Right lung (tissue), 5 donors: ENCODE results near the gene PRKAB2. TPM values are rescaled to one million over a fixed set of nuclear protein-coding genes. Genes with fewer than 3 reads are reported as not detected.
"Not testable (repeated sequence)": the region's sequence is repeated elsewhere in the genome, so short reads cannot be mapped to it uniquely, and the experiment has no call there.

ENCODE experiments used
- DNase-seq, 2 donors: peaks; one replicate each; pipeline ENCODE4 v3.0.0-alpha.2; 2013
- polyA plus RNA-seq, 5 donors: library from polyadenylated mRNA; unstranded; fragments of 120-200 nt; gene quantifications; one replicate each; pipeline versions ENCODE4 v1.2.1 to v1.2.3, GENCODE V29; 2013; ENCODE audit warnings: inconsistent platforms in 1 of 5, low replicate concordance in 1 of 5; ENCODE audit not compliant: insufficient read length in 5 of 5, insufficient read depth in 1 of 5

The PRKAB2 gene
- polyA plus RNA-seq, 5 donors = 24.0 to 41.0 (median 32.5) TPM

GRCh38 chr1:147111381-147112130 is 60.7 kb downstream of the PRKAB2 start:
- DNase-seq = no peak

- no peak for DNase-seq
Observed at GRCh38 chr1:147110872-147111271, 61.4 kb downstream of the PRKAB2 start.

DNA sequence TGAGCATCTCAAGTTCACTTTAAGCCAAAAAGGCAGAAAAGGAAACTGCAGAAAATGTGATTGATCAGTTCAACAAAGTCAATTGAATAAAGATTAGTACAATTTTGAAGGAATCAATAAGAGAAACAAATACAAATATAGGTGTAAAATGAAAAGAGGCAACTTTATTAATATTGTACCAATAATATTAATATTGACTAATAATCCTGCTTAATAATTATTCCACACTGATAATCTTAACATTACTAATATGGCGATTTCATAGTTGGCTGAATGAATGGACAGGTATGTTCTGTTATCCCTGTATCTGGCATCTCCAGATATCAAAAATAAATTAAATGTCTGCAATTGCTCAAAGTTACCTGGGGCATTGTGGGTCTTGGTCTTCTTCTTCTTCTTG is 61.8 kb downstream of the PRKAB2 start:
- DNase-seq = no peak

GRCh38 chr1:147109762-147110161 is 62.5 kb downstream of the PRKAB2 start:
- DNase-seq = no peak

DNA sequence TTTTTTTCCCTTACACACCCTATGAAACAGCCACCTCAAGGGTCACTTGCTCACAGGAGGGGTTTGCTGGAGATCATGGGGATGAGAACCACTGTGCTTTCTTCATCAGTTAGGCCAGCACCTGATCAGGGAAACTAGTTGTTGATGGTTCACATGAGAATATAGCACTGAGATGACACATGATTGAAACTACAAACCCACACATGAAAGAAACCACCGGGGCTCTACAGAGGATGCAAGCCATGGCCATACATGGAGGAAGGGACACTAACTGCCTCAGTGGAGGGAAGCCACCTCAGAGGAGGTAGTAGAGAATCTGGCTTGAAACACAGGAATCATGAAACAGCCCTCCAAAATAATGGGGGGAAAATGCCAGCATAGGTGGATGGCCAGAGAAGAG is 63.2 kb downstream of the PRKAB2 start:
- no peak for DNase-seq

DNA sequence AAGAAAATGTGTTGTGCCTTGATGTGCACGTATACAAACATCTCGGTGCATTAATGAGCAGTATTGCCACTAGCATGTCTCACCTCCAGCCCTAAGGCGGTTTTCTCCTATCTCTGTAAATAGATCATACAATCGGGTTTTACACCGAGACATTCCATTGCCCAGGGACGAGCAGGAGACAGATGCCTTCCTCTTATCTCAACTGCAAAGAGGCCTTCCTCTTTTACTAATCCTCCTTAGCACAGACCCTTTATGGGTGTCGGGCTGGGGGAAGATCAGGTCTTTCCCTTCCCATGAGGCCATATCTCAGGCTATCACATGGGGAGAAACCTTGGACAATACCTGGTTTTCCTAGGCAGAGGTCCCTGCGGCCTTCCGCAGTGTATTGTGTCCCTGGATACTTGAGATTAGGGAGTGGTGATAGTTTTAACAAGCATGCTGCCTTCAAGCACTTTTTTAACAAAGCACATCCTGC is 65.8 kb downstream of the PRKAB2 start:
- not testable (repeated sequence) for DNase-seq

DNA sequence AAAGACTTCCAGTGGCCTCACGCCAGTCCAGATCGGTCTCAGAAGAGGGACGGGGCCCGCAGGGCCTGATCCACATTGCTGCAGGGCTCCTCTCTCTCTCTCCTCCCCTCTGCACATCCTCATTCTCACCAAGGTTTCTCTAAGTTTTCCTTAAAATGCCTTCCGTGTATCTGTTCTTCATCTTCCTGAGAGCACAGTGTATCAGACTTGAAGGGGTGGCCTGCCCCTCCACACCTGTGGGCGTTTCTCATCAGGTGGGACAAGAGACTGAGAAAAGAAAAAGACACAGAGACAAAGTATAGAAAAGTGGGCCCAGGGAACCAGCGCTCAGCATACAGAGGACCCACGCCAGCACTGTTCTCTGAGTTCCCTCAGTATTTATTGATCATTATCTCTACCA is 66.4 kb downstream of the PRKAB2 start:
- no peak for DNase-seq

Other genes with a start within 250 kb of the PRKAB2 start
- 10 to 100 TPM; 20.3 to 35.1 (median 27.4) TPM for gene NBPF12, start 234.1 kb downstream of the PRKAB2 start, polyA plus RNA-seq
- gene FMO5, start 52.9 kb upstream of the PRKAB2 start, polyA plus RNA-seq = 10 to 100 TPM in 4 of 5 donors, 1 to 10 TPM in 1; 5.2 to 12.8 (median 11.0) TPM
- gene CHD1L, start 70.2 kb upstream of the PRKAB2 start, polyA plus RNA-seq = 10 to 100 TPM; 47.7 to 73.2 (median 61.6) TPM